Activated naive CD4-positive, alpha-beta T cell treated with Interleukin-2 at 50 U/mL for 16 hours (primary cell): Measurements from ENCODE around the gene GSTM5.
"Not testable (repeated sequence)": the region's sequence is repeated elsewhere in the genome, so short reads cannot be mapped to it uniquely, and the experiment has no call there.

ENCODE experiments used
- DNase-seq: peaks from one replicate; pipeline ENCODE4 v3.0.0-alpha.2; 2020

Gene GSTM5

DNA sequence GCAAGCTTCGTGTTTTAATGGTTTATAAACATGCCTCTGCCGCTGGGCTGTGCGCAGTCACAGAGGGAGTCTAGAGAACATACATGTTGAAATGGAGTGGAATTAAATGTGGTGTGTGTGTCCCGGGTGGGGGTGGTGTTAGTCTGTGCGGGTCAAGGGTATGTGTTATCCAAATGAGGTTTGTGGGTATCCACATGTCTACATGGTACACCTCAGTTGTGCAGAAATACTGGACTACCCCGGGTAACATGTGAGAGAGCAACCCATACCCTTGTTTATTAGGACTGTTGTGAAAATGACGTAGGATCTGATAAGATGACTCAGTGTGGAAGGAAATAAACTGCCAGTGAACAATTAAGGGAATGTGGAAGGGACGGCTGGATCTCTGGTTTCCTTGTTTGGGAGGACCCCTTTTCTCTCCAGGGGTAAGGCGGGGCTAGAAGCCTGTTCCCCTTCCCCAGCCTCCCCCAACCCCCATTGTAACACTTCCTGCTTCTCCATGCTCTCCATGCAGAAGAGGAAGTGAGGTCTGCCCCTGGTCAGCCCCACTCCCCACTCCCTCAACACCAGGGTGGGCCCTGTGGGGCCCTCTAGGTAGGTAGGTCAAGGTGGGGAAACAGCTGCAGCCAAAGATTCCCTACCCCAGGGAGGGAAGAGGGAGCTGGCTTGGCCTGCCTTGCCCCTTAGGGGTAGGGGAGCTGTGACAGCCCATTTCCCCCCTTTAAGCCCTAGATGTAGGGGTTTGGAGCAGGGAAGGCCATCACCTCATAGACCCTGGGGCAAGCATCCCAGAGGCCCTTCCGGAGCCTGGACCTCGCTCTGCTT lies 51.0 kb downstream of the GSTM5 start:
- DNase-seq = peak; percentile 1

DNA sequence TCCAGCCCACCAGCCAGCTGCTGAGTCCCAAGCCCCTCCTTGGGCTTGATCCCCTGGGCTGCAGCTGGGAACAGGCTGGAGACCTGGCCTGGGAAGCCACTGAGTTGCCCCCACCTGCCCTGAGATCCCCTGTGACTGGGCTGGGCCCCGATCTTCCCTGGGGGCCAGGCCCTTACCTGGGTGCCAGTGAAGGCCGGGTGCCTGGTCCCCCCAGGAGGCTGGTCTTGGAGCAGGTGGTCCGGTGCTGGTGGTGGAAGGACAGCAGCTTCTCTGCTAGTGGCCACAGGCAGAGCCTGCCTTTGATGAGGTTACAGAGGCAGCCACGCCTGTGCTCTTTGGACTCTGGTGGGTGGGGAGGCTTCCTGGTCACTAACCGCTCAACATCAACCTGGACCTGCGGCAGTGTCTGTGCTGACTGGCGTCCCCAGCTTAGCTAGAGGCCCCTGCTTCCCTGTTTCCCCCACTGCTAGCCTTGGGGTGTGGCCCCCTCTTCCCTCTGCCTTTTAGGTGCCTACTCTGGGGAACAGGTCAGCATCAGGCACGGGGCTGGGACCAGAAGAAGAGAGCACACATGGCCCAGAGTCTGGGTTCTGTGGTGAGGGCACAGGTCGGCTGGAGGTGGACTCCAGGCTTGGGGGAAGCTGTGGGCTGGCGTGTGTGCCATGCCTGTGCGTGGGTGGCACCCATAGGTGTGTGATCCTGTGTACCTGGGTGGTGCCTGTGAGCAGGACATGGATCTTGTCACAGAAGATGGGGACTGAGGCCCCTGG lies 51.8 kb downstream of the GSTM5 start, which contains the start of gene EPS8L3:
TSS of gene EPS8L3 (minus strand) at position 278 of the 770 bp plus-strand sequence. CDS start 2,174 bp downstream, outside the sequence.
- no peak for DNase-seq

DNA sequence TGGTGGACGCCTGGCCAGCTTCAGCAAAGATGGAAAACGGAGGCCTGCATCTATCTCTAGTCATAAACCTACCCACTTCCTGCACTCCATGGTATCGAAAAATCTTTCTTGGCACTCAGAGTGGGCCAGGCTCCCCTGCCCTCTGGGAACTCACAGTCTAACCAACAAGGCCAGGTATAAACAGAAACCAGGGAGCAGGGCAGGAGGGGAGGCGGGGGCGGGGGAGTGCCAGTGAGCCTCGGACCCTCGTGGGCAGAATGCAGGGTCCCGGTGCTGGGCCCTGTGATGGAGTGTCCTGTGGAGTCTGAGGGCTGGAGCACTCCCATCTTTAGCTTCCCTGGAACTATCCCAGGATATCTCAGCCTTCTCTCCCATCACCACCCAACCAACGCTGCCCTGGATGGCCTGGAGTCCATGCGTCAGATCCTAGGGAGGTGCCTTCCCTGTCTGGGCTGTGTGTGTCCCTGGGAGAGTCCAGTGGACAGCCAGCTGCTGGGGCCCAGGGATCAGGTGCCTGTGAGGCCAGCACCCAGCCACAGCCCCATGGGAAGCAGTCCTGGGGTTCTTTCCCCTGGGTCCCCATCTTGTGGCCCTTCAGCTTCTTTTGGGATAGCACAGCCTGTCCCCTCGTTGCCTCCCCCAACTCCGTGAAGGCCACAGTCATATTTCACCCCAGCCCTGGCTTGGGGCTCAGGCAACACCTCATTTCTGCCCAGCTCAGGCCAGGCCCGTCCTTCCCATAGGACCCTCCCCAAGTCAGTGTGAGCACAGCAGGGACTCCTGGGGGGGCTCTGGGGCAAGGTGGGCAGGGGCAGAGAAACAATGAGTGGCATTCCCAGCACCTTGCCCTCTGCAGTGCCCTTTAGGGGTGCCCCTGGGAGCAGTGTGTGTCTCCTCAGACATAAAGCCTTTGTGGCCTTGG lies 52.8 kb downstream of the GSTM5 start:
- no peak for DNase-seq

DNA sequence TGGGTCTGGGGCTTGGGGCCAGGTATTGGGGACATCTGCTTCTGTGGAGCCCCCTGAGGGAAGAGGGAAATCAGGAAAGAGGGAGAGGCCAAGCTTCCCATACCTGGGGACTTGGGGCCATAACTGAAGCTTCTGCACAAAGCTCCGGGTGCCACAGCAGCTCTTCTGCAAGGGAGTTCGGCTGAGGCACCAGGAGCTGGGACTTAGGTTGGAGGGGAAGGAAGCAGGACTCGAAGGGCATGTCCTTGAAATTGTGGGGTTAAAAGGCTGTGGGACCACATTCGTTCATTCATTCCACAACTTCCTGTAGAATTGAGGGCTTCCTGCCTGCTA lies 53.4 kb downstream of the GSTM5 start:
- no peak for DNase-seq

DNA sequence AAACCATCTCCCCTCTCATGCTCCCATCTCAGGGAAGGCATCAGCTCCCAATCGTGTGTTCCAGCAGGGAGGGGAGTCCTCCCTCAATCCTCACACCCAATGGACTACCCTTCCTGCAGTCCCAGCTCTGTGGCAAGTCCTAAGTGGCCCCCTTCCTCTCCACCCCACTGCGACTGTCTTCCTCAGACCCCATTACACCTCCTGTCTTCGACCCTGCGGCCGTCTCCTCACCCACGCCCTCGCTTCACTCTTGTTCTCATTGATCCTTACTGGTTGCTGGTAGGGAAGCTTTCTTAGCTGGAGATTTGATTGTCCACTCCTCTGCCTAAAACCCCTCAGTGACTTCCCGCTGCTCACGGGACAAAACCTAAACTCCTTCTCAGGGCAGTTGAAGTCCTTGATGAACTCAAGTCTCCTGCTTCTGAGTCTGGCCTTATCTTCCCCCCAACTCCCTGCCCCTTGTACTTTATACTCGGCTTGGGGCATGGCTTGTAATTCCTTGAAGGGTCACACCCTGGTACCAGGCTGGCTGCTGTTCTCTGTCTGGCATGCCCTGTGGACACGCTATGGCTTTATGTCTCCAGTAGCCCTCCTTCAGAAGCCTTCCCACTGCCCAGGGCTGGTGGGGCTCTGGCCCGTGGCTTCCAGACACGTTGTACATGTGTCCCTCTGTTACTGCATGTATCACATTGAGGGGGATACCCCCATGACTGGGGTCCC lies 54.0 kb downstream of the GSTM5 start:
- no peak for DNase-seq

DNA sequence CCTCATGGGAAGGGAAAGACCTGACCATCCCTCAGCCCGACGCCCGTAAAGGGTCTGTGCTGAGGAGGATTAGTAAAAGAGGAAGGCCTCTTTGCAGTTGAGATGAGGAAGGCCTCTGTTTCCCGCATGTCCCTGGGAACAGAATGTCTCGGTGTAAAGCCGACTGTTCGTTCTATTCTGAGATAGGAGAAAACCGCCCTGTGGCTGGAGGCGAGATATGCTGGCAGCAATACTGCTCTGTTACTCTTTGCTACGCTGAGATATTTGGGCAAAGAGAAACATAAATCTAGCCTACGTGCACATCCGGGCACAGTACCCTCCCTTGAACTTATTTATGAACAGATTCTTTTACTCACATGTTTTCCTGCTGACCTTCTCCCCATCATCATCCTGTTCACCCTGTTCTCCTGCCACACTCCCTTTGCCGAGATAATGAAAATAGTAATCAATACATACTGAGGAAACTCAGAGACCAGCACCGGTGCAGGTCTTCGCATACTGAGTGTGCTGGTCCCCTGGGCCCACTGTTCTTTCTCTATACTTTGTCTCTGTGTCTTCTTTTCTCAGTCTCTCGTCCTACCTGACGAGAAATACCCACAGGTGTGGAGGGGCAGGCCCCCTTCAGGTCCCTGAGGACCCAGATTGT lies 55.1 kb downstream of the GSTM5 start:
- not testable (repeated sequence) for DNase-seq
